ENCODE measurements around the gene FPGS. TPM values are rescaled to one million over a fixed set of nuclear protein-coding genes. Genes with fewer than 3 reads are reported as not detected.
A peak's percentile ranks its signal among the peaks of the same experiment; 100 is the strongest.
"Not testable (repeated sequence)": the region's sequence is repeated elsewhere in the genome, so short reads cannot be mapped to it uniquely, and the experiment has no call there.

Gene FPGS
- total RNA-seq, 1 donor from 2014 or later: 69.9 TPM

DNA sequence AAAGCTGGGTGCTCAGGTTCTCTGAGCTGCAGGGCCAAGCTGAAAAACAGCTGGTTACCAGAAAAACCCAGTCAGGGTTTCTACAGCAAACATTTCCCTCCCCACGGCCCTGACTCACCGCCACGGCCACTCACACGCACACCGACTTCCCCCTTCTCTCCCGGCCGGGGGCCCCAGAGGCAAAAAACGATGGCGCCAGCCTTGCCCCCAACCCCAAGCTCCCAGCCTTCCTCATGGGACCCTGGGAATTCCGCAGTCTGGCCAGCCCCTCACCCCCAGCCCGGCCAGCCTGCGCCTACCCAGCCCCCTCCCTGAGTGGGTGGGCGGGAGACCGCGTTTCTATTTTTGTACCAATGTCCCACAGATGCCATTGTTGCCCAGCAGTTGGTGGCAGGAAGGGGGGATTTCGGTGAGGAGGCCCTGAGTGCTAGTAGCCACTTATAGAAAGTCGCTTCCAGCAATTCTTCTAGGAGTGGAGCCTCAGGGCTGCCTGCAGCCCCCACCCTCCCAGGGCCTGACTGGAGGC is 33.4 kb downstream of the FPGS start:
- TF ChIP-seq, protein P1, sequence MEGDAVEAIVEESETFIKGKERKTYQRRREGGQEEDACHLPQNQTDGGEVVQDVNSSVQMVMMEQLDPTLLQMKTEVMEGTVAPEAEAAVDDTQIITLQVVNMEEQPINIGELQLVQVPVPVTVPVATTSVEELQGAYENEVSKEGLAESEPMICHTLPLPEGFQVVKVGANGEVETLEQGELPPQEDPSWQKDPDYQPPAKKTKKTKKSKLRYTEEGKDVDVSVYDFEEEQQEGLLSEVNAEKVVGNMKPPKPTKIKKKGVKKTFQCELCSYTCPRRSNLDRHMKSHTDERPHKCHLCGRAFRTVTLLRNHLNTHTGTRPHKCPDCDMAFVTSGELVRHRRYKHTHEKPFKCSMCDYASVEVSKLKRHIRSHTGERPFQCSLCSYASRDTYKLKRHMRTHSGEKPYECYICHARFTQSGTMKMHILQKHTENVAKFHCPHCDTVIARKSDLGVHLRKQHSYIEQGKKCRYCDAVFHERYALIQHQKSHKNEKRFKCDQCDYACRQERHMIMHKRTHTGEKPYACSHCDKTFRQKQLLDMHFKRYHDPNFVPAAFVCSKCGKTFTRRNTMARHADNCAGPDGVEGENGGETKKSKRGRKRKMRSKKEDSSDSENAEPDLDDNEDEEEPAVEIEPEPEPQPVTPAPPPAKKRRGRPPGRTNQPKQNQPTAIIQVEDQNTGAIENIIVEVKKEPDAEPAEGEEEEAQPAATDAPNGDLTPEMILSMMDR (conservative IDR thresholded peaks at IDR 0.05): no peak
- peaks cover 16% of the 10 kb centered on the region for H3K4me1 Mint-ChIP-seq
- H3K9me3 Mint-ChIP-seq: no peaks in the 10 kb centered on the region

DNA sequence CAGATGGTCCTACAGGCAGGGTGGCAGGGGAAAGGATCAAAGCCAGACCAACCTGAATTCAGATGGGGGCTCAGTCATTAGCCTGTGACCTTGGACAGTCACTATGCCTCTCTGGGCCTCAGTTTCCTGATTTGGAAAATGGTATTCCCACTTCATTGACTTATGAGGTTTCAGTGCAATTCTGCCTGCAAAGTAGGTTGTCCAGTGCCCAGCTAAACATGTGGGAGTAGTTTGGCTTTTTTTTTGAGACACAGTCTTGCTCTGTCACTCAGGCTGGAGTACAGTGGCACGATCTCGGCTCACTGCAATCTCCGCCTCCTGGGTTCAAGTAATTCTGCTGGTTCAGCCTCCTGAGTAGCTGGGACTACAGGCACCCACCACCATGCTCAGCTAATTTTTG is 33.9 kb downstream of the FPGS start:
- not testable (repeated sequence) for DNase-seq (ENCODE audit: low read depth, low spot score); H3K4me3 Mint-ChIP-seq; H3K27me3 Mint-ChIP-seq (ENCODE audit: low read depth); H3K9me3 Mint-ChIP-seq; H3K36me3 Mint-ChIP-seq (ENCODE audit: low read depth); H3K27ac Mint-ChIP-seq (ENCODE audit: unreplicated experiment)
- H3K4me1 Mint-ChIP-seq: peaks cover 16% of the 10 kb centered on the region

More for the DNA sequence above, 33.4 kb downstream of the FPGS start:
- no peaks in the 10 kb centered on the region for H3K36me3 Mint-ChIP-seq (ENCODE audit: low read depth)
- H3K27ac Mint-ChIP-seq (ENCODE audit: unreplicated experiment): no peak overlapping the region
- no peak for DNase-seq (ENCODE audit: low read depth, low spot score)
- no peaks in the 10 kb centered on the region for H3K27me3 Mint-ChIP-seq (ENCODE audit: low read depth)
- no peak overlapping the region for H3K4me3 Mint-ChIP-seq

DNA sequence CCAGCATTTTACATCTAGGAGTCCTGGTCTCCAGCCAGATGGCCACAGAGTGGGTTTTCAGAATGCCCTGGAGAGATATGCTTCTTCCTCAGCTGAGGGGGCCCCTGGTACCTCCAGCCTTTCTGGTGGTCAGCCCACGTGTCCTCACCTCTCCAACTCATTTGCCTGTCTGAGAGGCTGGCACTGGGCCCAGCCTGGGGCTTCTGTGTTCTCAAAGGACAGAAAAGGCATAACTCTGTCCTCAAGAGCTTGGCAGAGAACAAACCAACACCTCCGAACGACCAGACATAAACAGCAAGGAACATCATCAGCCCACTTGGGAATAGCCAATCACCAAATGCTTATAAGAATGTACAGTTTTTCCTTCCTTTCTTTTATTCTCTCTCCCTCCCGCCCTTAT is 34.7 kb downstream of the FPGS start:
- TF ChIP-seq, protein P1 (conservative IDR thresholded peaks at IDR 0.05): no peak
- Mint-ChIP-seq H3K27me3 (ENCODE audit: low read depth) (no peaks in the 10 kb centered on the region), H3K36me3 (ENCODE audit: low read depth) (no peaks in the 10 kb centered on the region), H3K9me3 (no peaks in the 10 kb centered on the region), H3K4me1 (peaks cover 16% of the 10 kb centered on the region), H3K4me3 (no peak overlapping the region), H3K27ac (ENCODE audit: unreplicated experiment) (no peak overlapping the region)
- DNase-seq (ENCODE audit: low read depth, low spot score): no peak

DNA sequence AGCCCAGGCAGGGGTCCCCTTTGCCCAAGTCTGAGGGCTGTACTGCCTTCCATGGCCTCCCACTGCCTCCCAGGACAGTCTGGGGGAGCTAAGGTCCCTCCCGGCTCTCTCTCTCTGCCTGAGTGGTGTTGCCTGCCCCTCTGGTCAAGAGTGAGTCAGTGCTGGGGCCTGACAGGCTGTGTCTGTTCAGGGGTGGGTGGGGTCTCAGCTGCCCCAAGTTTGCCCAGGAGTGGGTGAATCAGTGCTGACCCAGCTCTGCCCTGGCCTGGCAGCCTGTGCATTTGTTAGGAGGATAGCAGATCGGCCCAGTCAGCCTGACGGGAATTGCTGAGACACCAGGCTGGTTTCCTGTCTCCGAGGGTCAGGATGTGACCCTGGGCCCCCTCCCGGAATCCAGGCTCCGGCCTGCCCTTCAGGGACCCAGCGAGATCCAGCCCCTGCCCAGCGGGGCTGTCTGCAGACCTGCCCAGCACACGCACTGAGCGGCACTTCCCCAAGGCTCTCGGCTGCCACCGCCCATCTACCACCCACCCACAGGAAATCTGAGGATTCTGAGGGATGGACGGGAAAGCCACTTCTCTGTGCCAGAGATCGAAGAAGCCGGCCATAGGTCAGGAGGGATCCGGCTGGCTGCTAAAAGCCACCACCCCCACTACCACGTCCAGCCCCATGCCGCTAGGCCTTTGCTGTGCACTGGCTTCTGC is 35.8 kb downstream of the FPGS start:
- peak; percentile 22 for DNase-seq (ENCODE audit: low read depth, low spot score)
- Mint-ChIP-seq H3K4me1 (peaks cover 16% of the 10 kb centered on the region), H3K9me3 (no peaks in the 10 kb centered on the region), H3K36me3 (ENCODE audit: low read depth) (no peaks in the 10 kb centered on the region), H3K27me3 (ENCODE audit: low read depth) (no peaks in the 10 kb centered on the region), H3K4me3 (no peak overlapping the region), H3K27ac (ENCODE audit: unreplicated experiment) (no peak overlapping the region)
- TF ChIP-seq, protein P1 (conservative IDR thresholded peaks at IDR 0.05): no peak

DNA sequence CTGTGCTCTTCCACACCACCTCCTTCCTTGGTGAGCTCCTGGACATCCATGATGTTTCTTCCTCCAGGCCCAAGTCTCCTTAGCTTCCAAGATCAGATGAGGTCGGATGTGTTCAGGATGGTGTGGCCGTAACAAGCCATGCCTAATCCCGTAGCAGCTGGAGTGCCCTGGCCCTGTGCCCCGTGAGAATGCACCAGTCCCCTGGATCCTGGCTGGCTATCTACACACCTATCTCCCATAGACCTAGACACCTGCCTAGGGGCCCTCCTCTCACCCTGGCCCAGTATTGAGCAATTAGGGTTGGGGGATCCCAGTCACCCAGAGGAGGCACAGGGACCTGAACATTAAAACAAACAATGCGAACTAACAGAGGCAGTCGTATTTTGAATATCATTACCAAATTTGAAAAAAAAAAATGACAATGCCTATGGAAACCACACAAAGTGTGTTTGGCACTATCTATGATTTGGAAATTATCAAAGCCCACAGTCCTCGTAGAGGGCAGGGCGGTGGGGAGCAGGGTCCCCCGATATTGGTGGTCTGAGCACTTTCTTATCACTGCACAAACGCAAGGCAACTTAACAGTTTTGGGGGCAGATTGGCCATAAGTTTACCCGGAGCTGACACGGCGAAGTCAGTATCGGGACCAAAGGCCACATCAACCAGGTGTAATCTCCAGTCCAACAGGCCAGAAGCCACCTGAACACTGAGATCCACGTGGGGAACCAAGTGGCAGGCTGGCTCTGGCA is 38.6 kb downstream of the FPGS start:
- TF ChIP-seq, protein P1 (conservative IDR thresholded peaks at IDR 0.05): no peak
- no peak for DNase-seq (ENCODE audit: low read depth, low spot score)
- Mint-ChIP-seq H3K27me3 (ENCODE audit: low read depth) (no peaks in the 10 kb centered on the region), H3K9me3 (no peaks in the 10 kb centered on the region), H3K27ac (ENCODE audit: unreplicated experiment) (no peak overlapping the region), H3K4me1 (peaks cover 16% of the 10 kb centered on the region), H3K4me3 (no peak overlapping the region), H3K36me3 (ENCODE audit: low read depth) (no peaks in the 10 kb centered on the region)
